DMS53 treated with DMSO at 0.1 percent for 48 hours (cell line): ENCODE results near the gene RASGRP3.
A peak's percentile ranks its signal among the peaks of the same experiment; 100 is the strongest.

Source experiments
- DNase-seq: peaks from one replicate; lab custom pipeline; 2025; ENCODE audit not compliant: unreplicated experiment; lab: John Stamatoyannopoulos, UW

The RASGRP3 gene

GRCh38 chr2:33518929-33519328, 42.5 kb downstream of the RASGRP3 start:
- peak; percentile 11 for DNase-seq

GRCh38 chr2:33521791-33522281, 45.4 kb downstream of the RASGRP3 start:
- no peak for DNase-seq

- DNase-seq, result no peak
These were observed 46.1 kb downstream of the RASGRP3 start for GRCh38 chr2:33522576-33522975.

- no peak for DNase-seq
These were observed 49.2 kb downstream of the RASGRP3 start for GRCh38 chr2:33525666-33526065.

GRCh38 chr2:33526132-33526531, 49.7 kb downstream of the RASGRP3 start:
- DNase-seq, result no peak

- no peak for DNase-seq
These were observed 50.5 kb downstream of the RASGRP3 start for GRCh38 chr2:33526921-33527320.

- no peak for DNase-seq
These were observed 52.0 kb downstream of the RASGRP3 start for GRCh38 chr2:33528441-33528950.

- no peak for DNase-seq
These were observed 53.5 kb downstream of the RASGRP3 start for GRCh38 chr2:33529771-33530481.

- DNase-seq, result no peak
These were observed 54.5 kb downstream of the RASGRP3 start for GRCh38 chr2:33530690-33531548.

GRCh38 chr2:33531549-33532059, 55.2 kb downstream of the RASGRP3 start:
- no peak for DNase-seq

- no peak for DNase-seq
These were observed 55.7 kb downstream of the RASGRP3 start for GRCh38 chr2:33532146-33532545.

GRCh38 chr2:33532966-33533365, 56.5 kb downstream of the RASGRP3 start:
- DNase-seq, result no peak

GRCh38 chr2:33535421-33535820, 59.0 kb downstream of the RASGRP3 start:
- DNase-seq, result no peak

GRCh38 chr2:33541243-33541642, 64.8 kb downstream of the RASGRP3 start:
- DNase-seq, result no peak

- DNase-seq, result no peak
These were observed 73.8 kb downstream of the RASGRP3 start for GRCh38 chr2:33550206-33550605.

- DNase-seq, result no peak
These were observed 76.5 kb downstream of the RASGRP3 start for GRCh38 chr2:33552758-33553461.

- no peak for DNase-seq
These were observed 79.2 kb downstream of the RASGRP3 start for GRCh38 chr2:33555681-33556080.

- no peak for DNase-seq
These were observed 82.9 kb downstream of the RASGRP3 start for GRCh38 chr2:33559328-33559727.

- no peak for DNase-seq
These were observed 83.6 kb downstream of the RASGRP3 start for GRCh38 chr2:33560017-33560416.

GRCh38 chr2:33561872-33562271, 85.4 kb downstream of the RASGRP3 start:
- no peak for DNase-seq

- DNase-seq, result no peak
These were observed 94.2 kb downstream of the RASGRP3 start for GRCh38 chr2:33570681-33571080.
